Fibroblast of the conjunctiva (primary cell): ENCODE measurements around the gene SLC52A1.
"Not testable (repeated sequence)": the region's sequence is repeated elsewhere in the genome, so short reads cannot be mapped to it uniquely, and the experiment has no call there.

Experiments used
- DNase-seq: peaks from one replicate; pipeline ENCODE4 v3.0.0-alpha.2; 2010; ENCODE audit warnings: low read depth

The SLC52A1 gene

DNA sequence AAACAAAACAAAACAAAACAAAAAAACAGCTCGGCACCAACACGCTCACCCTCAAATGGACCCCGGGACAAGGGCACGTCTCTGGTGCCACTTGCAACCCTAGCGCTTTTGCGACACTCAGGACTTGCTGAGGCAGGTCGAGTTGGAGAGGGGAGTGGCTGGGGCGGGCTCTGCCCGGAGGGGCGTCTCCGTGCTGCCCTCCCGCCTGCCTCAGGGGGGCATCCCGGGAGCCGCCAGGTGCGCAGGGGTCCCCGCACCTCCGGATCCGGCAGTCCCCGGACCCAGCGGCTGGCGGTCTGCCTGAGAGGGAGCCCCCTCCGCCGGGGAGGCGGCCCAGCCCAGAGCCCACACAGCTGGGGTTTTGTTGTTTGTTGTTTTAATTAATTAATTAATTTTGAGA is at the start of gene SLC52A1:
Gene SLC52A1, minus strand, starts transcription at position 112 of the 400 bp plus-strand sequence. CDS start 820 bp downstream, outside the sequence.
- DNase-seq: no peak

DNA sequence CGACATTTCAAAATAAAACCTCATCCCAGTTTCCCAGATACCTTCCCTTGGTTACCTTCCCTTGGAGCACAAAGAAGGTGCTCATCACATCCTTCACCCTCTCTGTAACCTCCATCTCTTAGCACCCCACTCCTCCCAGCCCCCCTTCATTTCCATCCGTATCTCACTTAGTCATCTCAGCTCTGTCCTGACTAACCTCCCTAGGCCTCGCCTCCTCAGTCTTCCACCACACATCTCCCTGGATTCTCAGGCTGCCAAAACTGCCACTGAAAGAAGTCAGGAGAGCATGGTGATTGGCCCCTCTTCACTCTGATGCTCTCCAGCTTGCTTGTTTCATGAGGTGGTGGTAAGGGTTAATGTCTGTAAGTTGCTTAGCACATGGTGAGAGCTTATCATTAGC is 45.4 kb upstream of the SLC52A1 start:
- DNase-seq: no peak

DNA sequence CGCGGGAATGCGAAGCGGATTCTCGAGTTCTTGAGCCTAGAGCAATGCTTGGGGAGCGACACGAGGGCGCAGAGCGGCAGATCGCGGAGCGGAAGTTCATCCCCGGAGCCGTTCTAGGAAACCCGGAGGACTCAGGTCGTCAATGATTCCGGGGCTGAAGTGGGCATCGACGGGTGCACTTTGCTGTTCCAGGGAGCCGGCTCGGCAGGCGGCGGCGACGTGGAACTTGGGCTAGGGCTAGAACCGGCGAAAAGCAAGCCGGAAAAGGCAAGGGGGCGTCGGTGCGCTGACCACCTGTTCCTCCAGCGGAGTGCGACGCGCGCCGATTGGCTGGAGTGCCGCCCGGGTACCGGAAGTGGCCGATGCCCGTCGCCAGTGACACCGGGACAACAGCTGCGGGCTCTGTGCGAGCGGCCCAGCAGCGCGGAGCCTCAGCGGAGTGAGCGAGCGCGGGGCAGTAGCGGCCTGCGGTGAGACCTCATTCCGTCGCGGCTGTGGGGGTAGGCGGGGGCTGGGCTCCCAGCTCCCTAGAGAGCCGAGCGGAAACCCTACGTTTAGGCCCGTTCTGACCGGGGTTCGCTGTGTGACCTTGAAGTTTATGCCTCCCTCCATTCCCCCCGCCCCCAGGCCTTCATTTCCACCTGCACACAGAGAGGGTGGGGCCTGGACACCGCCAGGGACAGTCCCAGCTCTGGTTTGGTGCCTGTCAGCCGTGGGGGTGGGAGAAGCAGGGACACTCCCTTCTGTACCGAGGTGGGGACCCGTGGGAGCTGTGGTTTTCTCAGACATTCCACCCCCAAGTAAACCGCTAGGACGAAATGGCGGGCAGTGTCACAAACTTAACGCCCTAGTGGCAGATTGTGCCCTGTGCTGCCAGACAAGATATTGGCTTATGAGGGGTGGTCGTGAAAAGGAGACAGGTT is 43.1 kb upstream of the SLC52A1 start, which contains the start of gene ZFP3:
Gene ZFP3, plus strand, starts transcription at position 362 of the 923 bp plus-strand sequence. CDS start 13,038 bp downstream, outside the sequence.
- DNase-seq: peak; percentile 38

DNA sequence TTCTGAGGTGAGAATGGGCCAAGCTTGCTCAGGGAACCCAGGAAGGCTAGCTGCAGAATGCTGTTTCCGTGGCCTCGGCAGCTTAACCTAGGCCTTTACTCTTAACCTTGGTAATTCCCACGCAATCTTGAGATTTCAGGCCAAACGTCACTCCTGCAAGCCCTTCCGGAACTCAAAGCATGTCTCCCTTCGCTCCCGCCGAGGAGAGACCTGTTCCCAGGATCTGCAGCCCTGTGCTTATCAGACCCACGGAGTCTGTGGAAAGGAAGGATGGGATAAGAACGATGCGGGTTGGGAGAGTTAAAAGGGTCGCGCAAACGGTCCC is 42.5 kb upstream of the SLC52A1 start:
- DNase-seq: no peak

DNA sequence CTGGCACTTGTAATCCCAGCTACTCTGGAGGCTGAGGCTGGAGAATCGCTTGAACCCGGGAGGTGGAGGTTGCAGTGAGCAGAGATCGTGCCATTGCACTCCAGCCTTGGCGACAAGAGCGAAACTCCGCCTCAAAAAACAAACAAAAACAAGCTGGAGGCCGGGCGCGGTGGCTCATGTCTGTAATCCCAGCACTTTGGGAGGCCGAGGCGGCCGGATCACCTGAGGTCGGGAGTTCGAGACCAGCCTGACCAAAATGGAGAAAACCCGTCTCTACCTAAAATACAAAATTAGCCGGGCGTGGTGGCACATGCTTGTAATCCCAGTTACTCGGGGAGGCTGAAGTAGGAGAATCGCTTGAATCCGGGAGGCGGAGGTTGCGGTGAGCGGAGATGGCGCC is 42.0 kb upstream of the SLC52A1 start:
- DNase-seq: not testable (repeated sequence)

DNA sequence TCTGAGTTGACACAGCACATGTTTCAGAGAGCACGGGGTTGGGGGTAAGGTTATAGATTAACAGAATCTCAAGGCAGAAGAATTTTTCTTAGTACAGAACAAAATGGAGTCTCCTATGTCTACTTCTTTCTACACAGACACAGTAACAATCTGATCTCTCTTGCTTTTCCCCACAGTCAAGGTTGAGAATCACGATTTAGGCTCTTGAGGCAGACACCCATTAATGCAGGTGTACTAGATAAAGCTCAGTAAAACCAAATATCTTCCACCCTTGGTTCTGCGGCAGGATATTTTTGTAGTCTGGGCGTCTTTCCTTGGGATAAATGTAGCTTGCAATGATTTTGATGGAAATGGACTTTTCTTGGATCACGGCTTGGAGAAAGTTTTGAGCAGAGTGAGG is 40.2 kb upstream of the SLC52A1 start:
- not testable (repeated sequence) for DNase-seq

DNA sequence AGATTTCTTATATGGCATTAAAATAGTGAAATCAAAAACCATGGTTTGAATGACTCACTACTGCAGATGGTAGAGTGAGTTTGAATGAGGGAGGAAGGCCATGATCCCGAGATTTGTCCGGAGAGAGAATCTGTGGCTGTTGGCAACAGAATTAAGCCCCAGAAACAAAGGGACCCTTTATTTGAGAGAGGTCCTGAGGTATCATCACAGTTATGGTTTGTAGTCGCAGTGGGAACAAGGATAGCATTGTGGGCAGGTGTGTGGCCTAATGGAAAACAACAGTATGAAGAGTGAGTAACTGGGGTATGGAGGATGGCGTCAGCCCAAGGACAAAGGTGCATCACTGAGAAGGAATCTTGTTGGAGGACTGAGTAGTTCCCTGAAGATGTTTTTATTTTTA is 34.5 kb upstream of the SLC52A1 start:
- no peak for DNase-seq

DNA sequence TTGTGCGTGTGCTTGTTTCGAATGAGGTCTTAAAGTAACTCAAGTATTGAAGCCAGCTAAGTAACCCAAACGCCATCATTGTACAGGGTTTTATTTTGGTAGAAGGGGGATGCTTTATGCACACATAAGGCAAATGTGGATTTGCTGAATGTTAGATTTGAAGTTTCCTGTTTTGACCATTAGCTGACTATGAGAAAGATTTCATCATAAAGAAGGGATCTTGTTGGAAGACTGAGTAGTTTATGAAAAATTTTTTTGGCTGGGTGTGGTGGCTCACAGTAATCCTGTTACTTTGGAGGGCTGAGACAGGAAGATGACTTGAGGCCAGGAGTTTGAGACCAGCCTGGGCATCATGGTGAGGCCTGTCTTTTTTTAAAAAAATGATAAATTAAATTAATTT is 33.0 kb upstream of the SLC52A1 start:
- no peak for DNase-seq

DNA sequence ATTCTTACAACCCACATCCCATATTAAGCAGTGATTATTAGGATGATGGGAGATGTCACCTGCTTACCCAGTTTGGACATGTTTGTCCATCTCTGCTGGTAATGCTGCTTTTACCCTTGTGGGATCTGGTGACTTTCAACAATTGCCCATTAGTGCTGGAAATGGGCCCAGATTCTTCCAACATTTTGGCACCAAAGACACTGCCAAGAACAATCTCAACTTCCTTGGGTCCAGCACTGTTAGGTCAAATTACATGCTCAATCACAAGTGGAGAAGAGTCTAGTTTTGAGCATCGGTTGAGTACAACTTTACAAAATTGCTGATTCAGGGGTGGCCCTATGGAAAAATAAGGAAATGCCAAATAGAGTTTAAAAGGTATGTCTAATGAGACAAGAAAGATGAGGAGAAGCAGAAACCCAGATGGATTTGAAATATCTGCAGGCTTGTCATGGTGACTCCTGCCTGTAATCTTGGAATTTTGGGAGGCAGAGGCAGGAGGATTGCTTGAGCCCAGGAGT is 30.1 kb upstream of the SLC52A1 start:
- DNase-seq: no peak

DNA sequence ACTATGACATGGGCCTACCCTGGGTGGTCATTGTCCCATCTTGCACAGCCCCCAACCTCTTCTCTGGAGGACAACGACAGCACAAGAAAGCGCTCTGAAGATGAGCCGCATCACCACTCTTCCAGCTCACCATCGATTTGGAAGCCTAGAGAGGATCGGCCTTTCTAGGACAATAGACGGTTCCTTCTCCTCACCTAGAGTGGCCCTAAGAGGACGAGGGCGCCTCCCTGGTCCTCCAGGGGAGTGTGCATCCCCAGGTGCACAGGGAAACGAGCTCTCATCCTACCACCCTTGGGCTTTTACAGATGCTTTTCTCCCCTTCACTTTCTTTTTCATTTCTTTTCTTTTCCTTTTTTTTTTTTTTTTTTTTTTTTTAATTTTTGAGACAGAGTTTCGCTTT is 20.3 kb upstream of the SLC52A1 start:
- DNase-seq: no peak

DNA sequence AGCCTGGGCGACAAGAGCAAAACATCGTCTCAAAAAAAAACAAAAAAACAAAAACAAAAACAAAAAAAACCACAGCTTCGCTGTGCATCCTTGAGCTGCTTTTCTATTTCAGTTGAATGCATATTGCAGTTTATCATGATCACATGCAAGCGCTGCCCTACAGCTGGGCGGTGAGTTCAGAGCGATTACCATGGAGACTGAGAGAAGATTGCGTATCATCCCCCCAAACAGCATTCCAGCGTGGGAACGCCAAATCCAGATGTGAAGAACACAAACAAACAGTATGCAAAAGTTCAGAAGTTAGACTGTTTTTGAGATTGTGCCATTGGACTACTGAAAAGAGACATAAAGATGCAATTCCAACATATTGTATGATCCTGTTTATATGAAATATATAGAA is 15.1 kb upstream of the SLC52A1 start:
- DNase-seq: peak; percentile 64

DNA sequence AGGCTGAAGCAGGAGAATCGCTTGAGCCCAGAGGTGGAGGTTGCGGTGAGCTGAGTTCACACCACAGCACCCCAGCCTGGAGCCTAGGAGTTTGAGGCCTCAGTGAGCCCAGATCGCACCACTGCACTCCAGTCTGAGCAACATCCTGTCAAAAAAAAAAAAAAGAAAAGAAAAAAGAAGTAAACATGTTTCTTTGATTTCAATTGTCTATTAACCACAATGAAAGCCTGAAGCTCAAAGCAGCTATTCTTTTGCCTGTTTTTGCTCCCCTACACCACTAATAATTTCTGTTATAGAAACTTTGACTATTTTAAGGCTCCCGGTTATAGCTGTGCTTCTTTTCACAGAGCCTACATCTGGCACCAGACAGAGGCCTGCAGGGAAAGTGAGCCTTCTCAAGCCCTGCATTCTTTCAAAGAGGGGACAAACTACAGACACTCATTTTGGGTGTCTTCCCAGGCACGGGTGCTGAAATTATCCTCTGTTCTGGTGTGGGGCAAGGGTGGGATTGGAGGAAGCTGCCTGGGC is 14.2 kb upstream of the SLC52A1 start:
- DNase-seq: no peak

DNA sequence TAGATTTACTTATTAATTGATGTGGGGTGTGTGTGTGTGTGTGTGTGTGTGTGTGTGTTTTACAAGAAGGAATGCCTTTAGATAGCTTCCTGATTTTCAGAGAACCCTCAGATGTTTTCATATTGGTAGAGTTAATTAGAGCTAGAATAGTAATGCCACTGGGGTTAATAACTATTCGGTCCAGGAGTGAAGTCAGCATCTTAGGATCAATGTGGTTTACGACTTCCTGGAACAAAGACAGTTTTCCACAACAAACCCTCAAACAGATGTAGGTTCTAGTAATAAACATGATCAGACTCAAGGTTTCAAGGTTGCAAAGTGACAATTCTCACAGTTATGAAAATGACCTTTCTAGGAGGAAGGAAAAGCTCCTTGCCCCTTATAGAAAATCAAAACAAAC is 12.2 kb upstream of the SLC52A1 start:
- no peak for DNase-seq

DNA sequence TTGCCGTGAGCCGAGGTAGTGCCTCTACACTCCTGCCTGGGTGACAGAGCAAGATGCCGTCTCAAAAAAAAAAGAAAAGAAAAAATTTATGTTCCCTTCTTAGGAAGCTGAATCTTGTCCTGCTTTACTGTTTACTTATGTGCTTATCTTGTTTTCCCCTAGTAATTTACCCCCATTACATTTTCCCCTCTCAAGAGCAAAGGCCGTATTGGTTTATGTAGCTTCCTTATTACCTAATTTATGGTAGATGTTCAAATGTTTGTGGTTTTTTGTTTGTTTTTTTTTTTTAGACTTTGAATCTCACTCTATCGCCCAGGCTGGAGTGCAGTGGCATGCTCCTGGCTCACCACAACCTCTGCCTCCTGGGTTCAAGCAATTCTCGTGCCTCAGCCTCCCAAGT is 10.3 kb upstream of the SLC52A1 start:
- no peak for DNase-seq

DNA sequence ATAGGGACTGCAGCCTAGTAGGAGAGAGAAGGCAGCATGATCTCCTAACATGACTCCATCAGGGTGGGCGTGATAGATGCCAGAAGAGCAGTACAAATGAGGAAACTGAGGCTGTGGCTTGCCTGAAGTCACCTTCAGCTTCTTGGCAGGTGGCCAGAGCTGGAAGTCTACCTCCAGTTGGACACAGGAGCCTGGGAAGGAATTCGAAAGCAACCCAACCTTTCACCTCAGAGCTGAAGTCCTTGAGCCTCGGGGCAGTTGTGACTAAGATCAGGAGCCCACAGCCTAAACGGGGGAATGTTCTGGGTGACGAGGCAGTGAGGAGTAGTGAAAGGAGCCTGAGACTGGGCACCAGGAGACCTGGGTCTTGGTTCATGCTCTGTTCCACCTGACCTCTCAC is 9.4 kb upstream of the SLC52A1 start:
- no peak for DNase-seq

DNA sequence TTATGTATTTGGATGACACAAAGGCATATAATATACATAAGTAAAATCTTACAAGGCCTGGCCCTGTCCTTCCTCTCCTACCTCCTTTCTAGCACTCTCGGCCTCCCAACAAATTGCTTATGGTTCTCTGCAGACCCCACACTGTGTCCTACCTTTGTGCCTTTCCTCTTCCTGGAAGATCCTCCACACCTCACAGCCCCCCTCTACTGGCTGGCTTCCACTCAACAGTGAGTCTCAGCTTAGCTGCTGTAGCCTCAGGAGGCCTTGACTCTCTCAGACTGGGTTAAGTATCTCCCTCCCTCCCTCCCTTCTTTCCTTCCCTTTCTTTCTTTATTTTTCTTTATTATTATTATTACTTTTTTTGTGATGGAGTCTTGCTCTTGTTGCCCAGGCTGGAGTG is 8.3 kb upstream of the SLC52A1 start:
- no peak for DNase-seq

DNA sequence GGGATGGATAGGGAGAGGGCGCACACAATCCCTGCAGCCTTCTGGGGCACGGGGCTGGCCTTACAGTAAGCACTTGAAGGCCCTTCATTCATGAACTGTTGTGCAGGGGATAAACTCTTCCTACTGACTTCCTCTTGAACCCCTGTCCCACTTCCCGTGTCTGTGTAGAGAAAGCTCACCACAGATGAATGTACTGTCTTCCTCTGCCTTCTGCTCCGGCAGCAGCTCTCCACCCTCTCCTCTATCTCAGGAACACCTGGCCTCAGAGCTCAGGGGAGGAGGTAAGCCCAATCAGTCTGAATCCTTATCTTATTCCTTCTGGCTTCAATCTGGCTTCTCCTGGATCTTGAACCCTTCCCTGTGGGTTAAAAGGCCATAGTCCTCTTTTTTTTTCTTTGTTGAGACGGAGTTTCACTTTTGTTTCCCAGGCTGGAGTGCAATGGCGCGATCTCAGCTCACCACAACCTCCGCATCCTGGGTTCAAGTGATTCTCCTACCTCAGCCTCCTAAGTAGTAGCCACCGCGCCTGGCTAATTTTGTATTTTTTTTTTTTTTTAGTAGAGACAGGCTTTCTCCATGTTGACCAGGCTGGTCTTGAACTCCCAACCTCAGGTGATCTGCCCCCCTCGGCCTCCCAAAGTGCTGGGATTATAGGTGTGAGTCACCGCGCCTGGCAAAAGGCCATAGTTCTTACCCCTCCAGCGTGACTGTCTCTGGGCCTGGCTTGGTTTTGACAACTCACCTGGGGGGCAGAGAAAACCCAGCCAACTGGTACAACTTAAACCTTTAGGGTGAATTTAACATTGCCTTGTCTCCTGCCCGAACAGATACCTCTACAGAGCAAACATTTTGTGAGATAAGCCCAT is 7.2 kb upstream of the SLC52A1 start:
- no peak for DNase-seq

DNA sequence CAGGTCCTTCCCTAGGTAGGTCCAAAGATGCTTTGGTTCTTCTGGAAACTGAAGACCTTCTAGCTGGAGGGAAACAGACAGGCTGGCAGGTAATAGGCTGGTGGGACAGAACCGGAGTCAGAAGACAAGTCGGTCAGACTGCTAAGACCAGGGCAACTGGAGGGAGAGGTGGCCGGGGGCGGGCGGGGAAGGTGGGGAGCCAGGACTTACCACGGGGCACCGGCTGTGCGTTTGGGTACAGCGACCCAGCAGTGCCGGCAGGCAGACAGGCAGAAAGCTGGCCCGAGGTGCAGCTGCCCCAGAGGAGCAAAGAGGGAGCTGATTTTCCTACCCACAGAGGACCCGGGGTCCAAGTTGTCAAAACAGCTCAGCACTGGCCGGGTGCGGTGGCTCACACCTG is 575 bp downstream of the SLC52A1 start:
- no peak for DNase-seq

DNA sequence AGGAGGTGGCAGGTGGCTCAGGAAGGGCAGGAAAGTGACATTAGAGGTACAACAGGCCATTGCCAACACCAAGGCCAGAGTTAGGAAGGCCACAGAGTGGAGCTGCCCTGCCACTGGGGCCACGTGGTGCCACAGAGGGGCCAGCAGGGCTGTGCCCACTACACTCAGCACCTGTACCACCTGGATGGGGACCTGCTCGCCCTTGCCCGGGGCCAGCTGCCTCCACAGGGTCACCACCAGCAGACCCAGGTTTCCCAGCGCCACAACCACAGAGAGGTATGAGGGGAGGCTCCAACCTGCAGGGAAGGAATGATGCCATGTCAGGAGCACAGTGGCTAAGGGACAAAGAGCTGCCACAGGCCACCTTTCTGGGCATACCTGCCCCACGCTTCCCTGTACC is 1.2 kb downstream of the SLC52A1 start:
- no peak for DNase-seq

DNA sequence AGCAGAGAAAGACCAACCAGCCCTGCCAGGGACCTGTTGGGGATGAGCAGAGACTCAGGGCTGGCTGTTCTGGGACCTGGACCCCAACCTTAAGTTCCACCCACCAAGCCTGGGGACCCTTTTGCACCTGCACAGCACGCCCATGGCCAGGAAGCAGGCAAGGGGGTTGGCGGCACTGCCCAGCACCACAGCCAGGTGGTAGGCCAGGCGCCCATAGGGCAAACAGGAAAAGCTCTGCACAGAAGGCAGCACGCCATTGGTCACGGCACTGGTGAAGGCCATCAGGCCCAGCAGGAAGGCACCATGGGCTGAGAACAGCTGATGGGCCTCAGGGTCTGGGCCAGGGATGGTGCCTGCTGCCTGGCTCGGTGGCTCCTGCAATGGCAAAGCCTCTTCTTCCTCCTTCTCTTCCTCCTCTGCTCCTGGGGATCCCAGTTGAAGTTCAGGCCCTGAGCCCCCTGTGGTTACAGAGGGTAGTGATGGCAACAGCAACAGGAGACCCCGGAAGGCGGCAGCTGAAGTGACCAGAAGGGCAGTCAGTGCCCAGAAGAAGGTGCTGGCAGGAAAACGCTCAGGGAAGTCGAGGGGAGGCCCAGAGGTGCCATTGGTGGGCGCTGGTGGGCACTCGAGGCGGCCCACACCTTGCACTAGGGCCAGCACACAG is 1.7 kb downstream of the SLC52A1 start:
- no peak for DNase-seq

DNA sequence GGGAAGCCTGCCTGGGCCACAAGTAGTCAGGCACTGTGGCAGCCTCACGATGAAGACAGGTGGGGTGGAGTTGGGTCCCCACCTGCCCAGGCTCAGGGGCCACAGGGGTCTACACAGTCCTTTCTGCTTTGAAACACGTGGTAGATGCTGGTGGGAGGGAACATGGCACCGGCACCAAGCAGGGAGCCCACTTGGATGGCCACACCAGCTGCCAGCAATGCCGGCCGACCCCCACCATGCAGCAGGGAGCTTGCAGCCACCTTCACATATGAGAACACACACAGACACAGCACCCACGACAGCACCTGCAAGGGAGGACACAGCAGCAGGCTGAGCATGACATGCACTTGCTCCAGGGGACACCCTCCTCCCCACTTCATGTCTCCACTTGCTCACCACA is 2.4 kb downstream of the SLC52A1 start:
- DNase-seq: no peak
